Measurements from ENCODE around the gene C17orf67. TPM values are rescaled to one million over a fixed set of nuclear protein-coding genes. Genes with fewer than 3 reads are reported as not detected.

The C17orf67 gene
- total RNA-seq, 3 donors from 2014 or later, result 0.48 to 2.3 (median 2.0) TPM

GRCh38 chr17:56830726-56831368 is 2.9 kb downstream of the C17orf67 start:
- Histone ChIP-seq H3K4me1 (peaks cover 0 to 8% of the 10 kb centered on the region in 2 donors), H3K36me3 (no peaks in the 10 kb centered on the region), H3K27ac (no peak overlapping the region), H3K27me3 (no peaks in the 10 kb centered on the region), H3K4me3 (no peak overlapping the region), H3K9me3 (no peaks in the 10 kb centered on the region)
- DNase-seq (ENCODE audit: low spot score in 2 of 2), result no peak
- TF ChIP-seq POLR2AphosphoS5 (IDR thresholded peaks at IDR 0.05) (no peak), POLR2A (IDR thresholded peaks at IDR 0.05) (no peak), CTCF (IDR thresholded peaks at IDR 0.05) (no peak)
- intact Hi-C loops (cut with DNase I; ENCODE audit: low total_unique reads), result no loop called here

- no peak for TF ChIP-seq POLR2A (IDR thresholded peaks at IDR 0.05)
- no peak for TF ChIP-seq POLR2AphosphoS5 (IDR thresholded peaks at IDR 0.05)
- no peak for TF ChIP-seq CTCF (IDR thresholded peaks at IDR 0.05)
- Histone ChIP-seq H3K9me3 (no peaks in the 10 kb centered on the region), H3K27ac (no peak overlapping the region), H3K27me3 (no peaks in the 10 kb centered on the region), H3K4me1 (no peaks in the 10 kb centered on the region), H3K4me3 (no peak overlapping the region), H3K36me3 (no peaks in the 10 kb centered on the region)
- no peak for DNase-seq (ENCODE audit: low spot score in 2 of 2)
- intact Hi-C loops (cut with DNase I; ENCODE audit: low total_unique reads), result no loop called here
These were observed 6.9 kb downstream of the C17orf67 start for GRCh38 chr17:56826611-56827414.

- no peaks in the 10 kb centered on the region for H3K27me3 ChIP-seq
- intact Hi-C loops (cut with DNase I; ENCODE audit: low total_unique reads), result no loop called here
- no peaks in the 10 kb centered on the region for H3K4me1 ChIP-seq
- H3K36me3 ChIP-seq, result no peaks in the 10 kb centered on the region
- no peaks in the 10 kb centered on the region for H3K9me3 ChIP-seq
- no peak for DNase-seq (ENCODE audit: low spot score in 2 of 2)
- H3K4me3 ChIP-seq, result no peak overlapping the region
- TF ChIP-seq CTCF (IDR thresholded peaks at IDR 0.05) (no peak), POLR2AphosphoS5 (IDR thresholded peaks at IDR 0.05) (no peak), POLR2A (IDR thresholded peaks at IDR 0.05) (no peak)
- no peak overlapping the region for H3K27ac ChIP-seq
These were observed 9.2 kb downstream of the C17orf67 start for GRCh38 chr17:56824503-56824902.

- Histone ChIP-seq H3K36me3 (no peaks in the 10 kb centered on the region), H3K4me3 (no peak overlapping the region), H3K4me1 (no peaks in the 10 kb centered on the region), H3K9me3 (no peaks in the 10 kb centered on the region), H3K27me3 (no peaks in the 10 kb centered on the region), H3K27ac (no peak overlapping the region)
- no peak for TF ChIP-seq POLR2A (IDR thresholded peaks at IDR 0.05)
- no peak for TF ChIP-seq POLR2AphosphoS5 (IDR thresholded peaks at IDR 0.05)
- no peak for TF ChIP-seq CTCF (IDR thresholded peaks at IDR 0.05)
- intact Hi-C loops (cut with DNase I; ENCODE audit: low total_unique reads), result no loop called here
- no peak for DNase-seq (ENCODE audit: low spot score in 2 of 2)
These were observed 9.9 kb downstream of the C17orf67 start for GRCh38 chr17:56823848-56824247.

GRCh38 chr17:56822725-56823124 is 11.0 kb downstream of the C17orf67 start:
- TF ChIP-seq POLR2AphosphoS5 (IDR thresholded peaks at IDR 0.05), result no peak
- no peak for TF ChIP-seq POLR2A (IDR thresholded peaks at IDR 0.05)
- no peak for TF ChIP-seq CTCF (IDR thresholded peaks at IDR 0.05)
- intact Hi-C loops (cut with DNase I; ENCODE audit: low total_unique reads), result no loop called here
- no peak for DNase-seq (ENCODE audit: low spot score in 2 of 2)
- Histone ChIP-seq H3K36me3 (no peaks in the 10 kb centered on the region), H3K27ac (no peak overlapping the region), H3K9me3 (no peaks in the 10 kb centered on the region), H3K4me1 (no peaks in the 10 kb centered on the region), H3K4me3 (no peak overlapping the region), H3K27me3 (no peaks in the 10 kb centered on the region)
